SU-DHL-6 (cell line): ENCODE results near the gene ASB11.
"Not testable (repeated sequence)": the region's sequence is repeated elsewhere in the genome, so short reads cannot be mapped to it uniquely, and the experiment has no call there.

ENCODE experiments used
- EZH2phosphoT487 ChIP-seq: fragments of 200-600 bp; sonication (generic), shearing (Covaris generic); conservative IDR thresholded peaks from 2 replicates; pipeline ENCODE4 v1.6.1; 2018; ENCODE audit warnings: mild to moderate bottlenecking, antibody characterized with exemption, low read length, moderate library complexity, mixed read lengths
- TF ChIP-seq, protein P1 (sequence below): fragments of 200-600 bp; sonication (generic); IDR thresholded peaks from one replicate; pipeline ENCODE4 v1.5.1; 2017; ENCODE audit warnings: antibody characterized with exemption, mild to moderate bottlenecking, low read length, moderate library complexity; ENCODE audit not compliant: insufficient read depth, poor library complexity, severe bottlenecking

DNA sequence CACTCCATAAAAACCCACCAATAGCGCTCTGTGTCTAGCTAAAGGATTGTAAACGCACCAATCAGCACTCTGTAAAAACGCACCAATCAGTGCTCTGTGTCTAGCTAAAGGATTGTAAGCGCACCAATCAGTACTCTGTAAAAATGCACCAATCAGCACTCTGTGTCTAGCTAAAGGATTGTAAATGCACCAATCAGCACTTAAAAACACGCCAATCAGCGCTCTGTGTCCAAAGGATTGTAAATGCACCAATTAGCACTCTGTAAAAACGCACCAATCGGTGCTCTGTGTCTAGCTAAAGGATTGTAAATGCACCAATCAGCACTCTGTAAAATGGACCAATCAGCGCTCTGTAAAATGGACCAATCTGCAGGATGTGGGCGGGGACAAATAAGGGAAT is 42.2 kb downstream of the ASB11 start:
- TF ChIP-seq, protein P1, sequence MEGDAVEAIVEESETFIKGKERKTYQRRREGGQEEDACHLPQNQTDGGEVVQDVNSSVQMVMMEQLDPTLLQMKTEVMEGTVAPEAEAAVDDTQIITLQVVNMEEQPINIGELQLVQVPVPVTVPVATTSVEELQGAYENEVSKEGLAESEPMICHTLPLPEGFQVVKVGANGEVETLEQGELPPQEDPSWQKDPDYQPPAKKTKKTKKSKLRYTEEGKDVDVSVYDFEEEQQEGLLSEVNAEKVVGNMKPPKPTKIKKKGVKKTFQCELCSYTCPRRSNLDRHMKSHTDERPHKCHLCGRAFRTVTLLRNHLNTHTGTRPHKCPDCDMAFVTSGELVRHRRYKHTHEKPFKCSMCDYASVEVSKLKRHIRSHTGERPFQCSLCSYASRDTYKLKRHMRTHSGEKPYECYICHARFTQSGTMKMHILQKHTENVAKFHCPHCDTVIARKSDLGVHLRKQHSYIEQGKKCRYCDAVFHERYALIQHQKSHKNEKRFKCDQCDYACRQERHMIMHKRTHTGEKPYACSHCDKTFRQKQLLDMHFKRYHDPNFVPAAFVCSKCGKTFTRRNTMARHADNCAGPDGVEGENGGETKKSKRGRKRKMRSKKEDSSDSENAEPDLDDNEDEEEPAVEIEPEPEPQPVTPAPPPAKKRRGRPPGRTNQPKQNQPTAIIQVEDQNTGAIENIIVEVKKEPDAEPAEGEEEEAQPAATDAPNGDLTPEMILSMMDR, result not testable (repeated sequence)
- TF ChIP-seq EZH2phosphoT487, result not testable (repeated sequence)
